Kidney epithelial cell (primary cell): ENCODE data around the gene CNDP1. TPM values are rescaled to one million over a fixed set of nuclear protein-coding genes. Genes with fewer than 3 reads are reported as not detected.

Experiments
- DNase-seq: peaks from one replicate; pipeline ENCODE4 v3.0.0-alpha.2; 2010; ENCODE audit warnings: low read depth
- H3K27me3 ChIP-seq: 2 replicates; pipeline ENCODE4 v1.6.0; 2011; ENCODE audit warnings: low read length; ENCODE audit not compliant: control insufficient read depth, insufficient read depth
- H3K36me3 ChIP-seq: 2 replicates; pipeline ENCODE4 v1.5.1; 2011; ENCODE audit warnings: low read length; ENCODE audit not compliant: control insufficient read depth, insufficient read depth
- H3K4me3 ChIP-seq: 2 replicates; pipeline ENCODE4 v1.5.1; 2011; ENCODE audit warnings: low read depth, mild to moderate bottlenecking, control low read depth, low read length
- CTCF ChIP-seq: IDR thresholded peaks from 2 replicates; pipeline ENCODE4 v1.5.1; 2011; ENCODE audit warnings: mild to moderate bottlenecking, moderate library complexity, low read length, control low read depth, inconsistent platforms; ENCODE audit not compliant: insufficient read depth, poor library complexity, severe bottlenecking
- total RNA-seq: library from RNA; depleted of rRNA; stranded (reverse); fragments of >200 nt; gene quantifications from 2 replicates; pipeline ENCODE4 v1.2.3, GENCODE V29; 2015

CNDP1 gene
- total RNA-seq, 1 donor from 2014 or later: not detected

DNA sequence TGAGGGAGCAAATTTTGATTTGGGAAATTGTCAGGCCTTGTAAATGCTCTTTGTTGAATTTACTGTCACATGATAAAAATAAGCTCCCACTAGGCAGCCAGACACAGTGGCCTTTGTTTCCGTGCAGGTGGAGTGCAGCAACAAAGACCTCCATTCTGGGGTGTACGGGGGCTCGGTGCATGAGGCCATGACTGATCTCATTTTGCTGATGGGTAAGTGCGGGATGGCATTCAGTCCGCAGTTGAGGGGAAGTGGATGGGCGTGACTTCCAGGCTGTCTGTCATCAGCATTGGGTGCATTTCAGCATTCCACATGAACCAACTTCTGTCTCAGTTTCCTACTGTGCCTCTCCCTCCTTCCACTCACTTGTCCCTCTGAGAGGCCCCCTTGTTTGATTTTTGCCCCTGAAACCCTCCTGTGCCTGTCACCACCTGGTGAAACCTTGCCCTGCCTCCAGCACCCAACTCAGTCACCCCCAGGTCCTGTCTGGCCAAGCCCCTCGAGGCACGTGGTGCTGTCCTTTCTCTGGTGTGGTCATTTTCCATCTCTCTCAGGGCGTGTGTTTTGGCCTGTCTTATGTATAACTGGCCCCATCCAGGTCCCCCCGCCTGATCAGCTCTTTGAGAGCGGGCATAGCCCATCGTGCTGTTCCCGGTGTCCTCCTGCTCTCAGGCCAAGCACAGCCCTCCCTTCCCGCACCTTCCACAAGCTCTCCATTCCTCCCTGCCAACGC, 21.8 kb upstream of the CNDP1 start:
- Histone ChIP-seq H3K4me3 (no peak overlapping the region), H3K27me3 (no peaks in the 10 kb centered on the region), H3K36me3 (peaks cover 8% of the 10 kb centered on the region)
- no peak for TF ChIP-seq CTCF
- no peak for DNase-seq

- H3K27me3 ChIP-seq: no peaks in the 10 kb centered on the region
- no peak for DNase-seq
- no peak overlapping the region for H3K4me3 ChIP-seq
- TF ChIP-seq CTCF: no peak
- H3K36me3 ChIP-seq: peaks cover 6% of the 10 kb centered on the region
These were observed 21.0 kb upstream of the CNDP1 start for GRCh38 chr18:74513149-74513882.

GRCh38 chr18:74513883-74514205, 20.5 kb upstream of the CNDP1 start:
- no peaks in the 10 kb centered on the region for H3K27me3 ChIP-seq
- no peak for DNase-seq
- TF ChIP-seq CTCF: no peak
- H3K4me3 ChIP-seq: no peak overlapping the region
- H3K36me3 ChIP-seq: peaks cover 8% of the 10 kb centered on the region

GRCh38 chr18:74514860-74515495, 19.3 kb upstream of the CNDP1 start:
- no peak overlapping the region for H3K4me3 ChIP-seq
- DNase-seq: no peak
- H3K27me3 ChIP-seq: no peaks in the 10 kb centered on the region
- H3K36me3 ChIP-seq: peaks cover 12% of the 10 kb centered on the region
- no peak for TF ChIP-seq CTCF

- TF ChIP-seq CTCF: no peak
- Histone ChIP-seq H3K36me3 (peaks cover 11% of the 10 kb centered on the region), H3K4me3 (no peak overlapping the region), H3K27me3 (no peaks in the 10 kb centered on the region)
- no peak for DNase-seq
These were observed 18.6 kb upstream of the CNDP1 start for GRCh38 chr18:74515620-74516231.
